ENCODE measurements around the gene BICD1.

BICD1 gene

GRCh38 chr12:32332446-32332845 lies 225.8 kb downstream of the BICD1 start:
- no peak for TF ChIP-seq CTCF (conservative IDR thresholded peaks at IDR 0.05; ENCODE audit: low read depth)
- H3K27ac ChIP-seq = no peak overlapping the region
- DNase-seq (ENCODE audit: low spot score) = no peak
- ChIA-PET POLR2A (ENCODE audit: low non-redundant PET) (no interaction called here), CTCF (no interaction called here)

GRCh38 chr12:32334371-32334777 lies 227.7 kb downstream of the BICD1 start:
- ChIA-PET POLR2A (ENCODE audit: low non-redundant PET) (no interaction called here), CTCF (interaction anchor here (1.0 kb wide), 1 partner anchor 273 kb away, joined by 4 read pairs; no protein-coding TSS in a partner anchor)
- no peak for DNase-seq (ENCODE audit: low spot score)
- no peak overlapping the region for H3K27ac ChIP-seq
- TF ChIP-seq CTCF (conservative IDR thresholded peaks at IDR 0.05; ENCODE audit: low read depth) = no peak

GRCh38 chr12:32336261-32336660 lies 229.6 kb downstream of the BICD1 start:
- ChIA-PET POLR2A (ENCODE audit: low non-redundant PET) (no interaction called here), CTCF (no interaction called here)
- no peak for DNase-seq (ENCODE audit: low spot score)
- H3K27ac ChIP-seq = no peak overlapping the region
- no peak for TF ChIP-seq CTCF (conservative IDR thresholded peaks at IDR 0.05; ENCODE audit: low read depth)

- no peak for TF ChIP-seq CTCF (conservative IDR thresholded peaks at IDR 0.05; ENCODE audit: low read depth)
- no peak overlapping the region for H3K27ac ChIP-seq
- POLR2A ChIA-PET (ENCODE audit: low non-redundant PET) = no interaction called here
- CTCF ChIA-PET = no interaction called here
- no peak for DNase-seq (ENCODE audit: low spot score)
Measured at GRCh38 chr12:32343496-32343895, 236.8 kb downstream of the BICD1 start.

GRCh38 chr12:32344047-32344446 lies 237.4 kb downstream of the BICD1 start:
- no peak overlapping the region for H3K27ac ChIP-seq
- no peak for TF ChIP-seq CTCF (conservative IDR thresholded peaks at IDR 0.05; ENCODE audit: low read depth)
- POLR2A ChIA-PET (ENCODE audit: low non-redundant PET) = no interaction called here
- CTCF ChIA-PET = interaction anchor here (0.6 kb wide), 1 partner anchor 46 kb away, joined by 3 read pairs; no protein-coding TSS in a partner anchor
- DNase-seq (ENCODE audit: low spot score) = no peak

GRCh38 chr12:32353540-32353939 lies 246.9 kb downstream of the BICD1 start:
- DNase-seq (ENCODE audit: low spot score) = no peak
- TF ChIP-seq CTCF (conservative IDR thresholded peaks at IDR 0.05; ENCODE audit: low read depth) = no peak
- no peak overlapping the region for H3K27ac ChIP-seq
- CTCF ChIA-PET = interaction anchor here (0.6 to 0.7 kb wide), 2 partner anchors 11 to 39 kb away, joined by 3 to 5 read pairs; no protein-coding TSS in a partner anchor
- POLR2A ChIA-PET (ENCODE audit: low non-redundant PET) = no interaction called here
